SK-N-SH treated with all-trans-retinoic acid at 6 μM for 48 hours (cell line): ENCODE data around the gene PAPPA.

ENCODE experiments used
- ARNTL ChIP-seq: fragments of 450-650 bp; formaldehyde crosslinking; IDR thresholded peaks from 2 replicates; pipeline ENCODE4 v1.5.0; 2020; ENCODE audit warnings: low read depth, mild to moderate bottlenecking, moderate library complexity, borderline replicate concordance
- BACH2 ChIP-seq: fragments of 250-450 bp; sonication (Bioruptor Pico); IDR thresholded peaks from 2 replicates; pipeline ENCODE4 v1.9.0; 2021; ENCODE audit warnings: mild to moderate bottlenecking, borderline replicate concordance
- CREB5 ChIP-seq: fragments of 250-450 bp; sonication (Bioruptor Pico); IDR thresholded peaks from 2 replicates; pipeline ENCODE4 v1.5.1; 2020; ENCODE audit warnings: low read depth, mild to moderate bottlenecking, moderate library complexity
- ESRRG ChIP-seq: fragments of 250-450 bp; sonication (Bioruptor Pico); IDR thresholded peaks from 2 replicates; pipeline ENCODE4 v1.6.1; 2021; ENCODE audit warnings: mild to moderate bottlenecking
- PATZ1 ChIP-seq: fragments of 250-450 bp; sonication (Bioruptor Pico); IDR thresholded peaks from 2 replicates; pipeline ENCODE4 v1.8.0; 2020; ENCODE audit warnings: mild to moderate bottlenecking, moderate library complexity, borderline replicate concordance
- TCF4 ChIP-seq: fragments of 250-450 bp; sonication (Bioruptor Pico); IDR thresholded peaks from 2 replicates; pipeline ENCODE4 v1.8.0; 2021; ENCODE audit warnings: mild to moderate bottlenecking, moderate library complexity, borderline replicate concordance
- ZFP30 ChIP-seq: fragments of 450-650 bp; formaldehyde crosslinking; IDR thresholded peaks from 2 replicates; pipeline ENCODE4 v1.5.0; 2022; ENCODE audit warnings: mild to moderate bottlenecking, moderate library complexity

- TF ChIP-seq ESRRG (CRISPR knock-in tag) = no peak
- TF ChIP-seq TCF4 (CRISPR knock-in tag) = no peak
- no peak for TF ChIP-seq PATZ1 (CRISPR knock-in tag)
- TF ChIP-seq BACH2 = no peak
- no peak for TF ChIP-seq ZFP30 (CRISPR knock-in tag)
- no peak for TF ChIP-seq CREB5 (CRISPR knock-in tag)
- no peak for TF ChIP-seq ARNTL (CRISPR knock-in tag)
Measured at GRCh38 chr9:116300360-116300870, 146.8 kb downstream of the PAPPA start.
